ENCODE data around the gene PIK3C2G.

DNA sequence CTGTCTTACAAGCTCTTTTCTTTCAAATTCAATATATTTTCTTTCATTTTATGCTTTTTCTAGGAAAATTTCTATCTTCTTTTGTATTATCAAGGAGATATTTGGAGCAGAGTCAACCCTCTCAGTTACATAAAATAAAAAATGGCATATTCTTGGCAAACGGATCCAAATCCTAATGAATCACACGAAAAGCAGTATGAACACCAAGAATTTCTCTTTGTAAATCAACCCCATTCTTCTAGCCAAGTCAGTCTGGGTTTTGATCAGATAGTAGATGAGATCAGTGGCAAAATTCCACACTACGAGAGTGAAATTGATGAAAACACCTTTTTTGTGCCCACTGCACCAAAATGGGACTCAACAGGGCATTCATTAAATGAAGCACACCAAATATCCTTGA is 20.6 kb downstream of the PIK3C2G start:
- TF ChIP-seq CTCF (IDR thresholded peaks at IDR 0.05) (no peak), POLR2A (IDR thresholded peaks at IDR 0.05) (no peak)
